SK-N-SH (cell line): ENCODE data around the gene RRAD.

ENCODE experiments used
- EP300 ChIP-seq, 2 experiments: IDR thresholded peaks; 2 replicates each; pipeline versions ENCODE4 v1.4.0 to v1.6.1; 2012; ENCODE audit warnings: borderline replicate concordance in 1 of 2, low read depth in 1 of 2, low read length in 1 of 2
- EZH2phosphoT487 ChIP-seq: fragments of 200-600 bp; sonication (generic); IDR thresholded peaks from 2 replicates; pipeline ENCODE4 v1.6.1; 2017; ENCODE audit warnings: low read depth, mixed run types, mild to moderate bottlenecking, antibody characterized with exemption, moderate library complexity, borderline replicate concordance
- GABPA ChIP-seq: IDR thresholded peaks from 2 replicates; pipeline ENCODE4 v1.4.0; 2012; ENCODE audit warnings: low read depth, mild to moderate bottlenecking
- JUND ChIP-seq: IDR thresholded peaks from 2 replicates; pipeline ENCODE4 v1.4.0; 2012
- PBX3 ChIP-seq: IDR thresholded peaks from 2 replicates; pipeline ENCODE4; 2012
- POLR2AphosphoS5 ChIP-seq: IDR thresholded peaks from 2 replicates; pipeline ENCODE4 v1.6.1; 2012; ENCODE audit warnings: low read depth, low read length
- RCOR1 ChIP-seq: fragments of 150-350 bp; IDR thresholded peaks from 2 replicates; pipeline ENCODE4 v1.6.1; 2017; ENCODE audit warnings: antibody characterized with exemption, low read length
- REST ChIP-seq: IDR thresholded peaks from 2 replicates; pipeline ENCODE4 v1.6.1; 2012; ENCODE audit warnings: mild to moderate bottlenecking, low read depth, low read length, moderate library complexity
- RFX5 ChIP-seq: IDR thresholded peaks from 2 replicates; pipeline ENCODE4 v1.6.1; 2012; ENCODE audit warnings: mild to moderate bottlenecking, improper control_type of control experiment, low read length
- SIN3A ChIP-seq: IDR thresholded peaks from 2 replicates; pipeline ENCODE4 v1.6.1; 2012; ENCODE audit warnings: low read depth, mild to moderate bottlenecking, low read length, moderate library complexity, borderline replicate concordance
- SMC3 ChIP-seq: IDR thresholded peaks from 2 replicates; pipeline ENCODE4 v1.6.1; 2012; ENCODE audit warnings: low read depth, low read length, improper control_type of control experiment
- TF ChIP-seq, protein P1 (sequence below): fragments of 200-600 bp; sonication (generic); IDR thresholded peaks from 2 replicates; pipeline ENCODE4 v1.6.1; 2017; ENCODE audit warnings: antibody characterized with exemption, mild to moderate bottlenecking, moderate library complexity
- TF ChIP-seq, protein P2 (sequence below): IDR thresholded peaks from 2 replicates; pipeline ENCODE4 v1.4.0; 2012; ENCODE audit warnings: low read depth

DNA sequence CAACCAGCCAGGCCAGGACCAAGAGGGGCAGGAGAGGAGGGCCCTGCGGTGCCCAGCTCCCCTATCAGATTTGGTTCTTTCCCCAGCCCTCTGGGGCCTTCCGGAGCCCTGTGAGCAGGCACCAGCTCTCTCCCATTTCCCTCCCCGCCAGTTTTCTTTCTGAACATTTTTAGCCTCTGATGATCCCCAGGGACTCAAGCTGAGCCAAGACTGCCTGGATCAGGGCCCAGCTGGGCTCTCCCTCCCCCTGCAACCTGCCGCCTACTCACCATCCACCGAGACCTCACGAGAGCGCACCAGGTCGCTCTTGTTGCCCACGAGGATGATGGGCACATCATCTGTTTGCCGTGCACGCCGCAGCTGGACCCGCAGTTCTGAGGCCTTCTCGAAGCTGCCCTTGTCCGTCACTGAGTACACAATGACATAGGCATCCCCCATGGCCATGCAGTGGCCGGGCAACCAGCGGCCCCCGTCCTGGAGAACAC lies 2.0 kb downstream of the RRAD start:
- TF ChIP-seq REST: no peak
- TF ChIP-seq, protein P1, sequence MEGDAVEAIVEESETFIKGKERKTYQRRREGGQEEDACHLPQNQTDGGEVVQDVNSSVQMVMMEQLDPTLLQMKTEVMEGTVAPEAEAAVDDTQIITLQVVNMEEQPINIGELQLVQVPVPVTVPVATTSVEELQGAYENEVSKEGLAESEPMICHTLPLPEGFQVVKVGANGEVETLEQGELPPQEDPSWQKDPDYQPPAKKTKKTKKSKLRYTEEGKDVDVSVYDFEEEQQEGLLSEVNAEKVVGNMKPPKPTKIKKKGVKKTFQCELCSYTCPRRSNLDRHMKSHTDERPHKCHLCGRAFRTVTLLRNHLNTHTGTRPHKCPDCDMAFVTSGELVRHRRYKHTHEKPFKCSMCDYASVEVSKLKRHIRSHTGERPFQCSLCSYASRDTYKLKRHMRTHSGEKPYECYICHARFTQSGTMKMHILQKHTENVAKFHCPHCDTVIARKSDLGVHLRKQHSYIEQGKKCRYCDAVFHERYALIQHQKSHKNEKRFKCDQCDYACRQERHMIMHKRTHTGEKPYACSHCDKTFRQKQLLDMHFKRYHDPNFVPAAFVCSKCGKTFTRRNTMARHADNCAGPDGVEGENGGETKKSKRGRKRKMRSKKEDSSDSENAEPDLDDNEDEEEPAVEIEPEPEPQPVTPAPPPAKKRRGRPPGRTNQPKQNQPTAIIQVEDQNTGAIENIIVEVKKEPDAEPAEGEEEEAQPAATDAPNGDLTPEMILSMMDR: no peak
- no peak for TF ChIP-seq RCOR1
- no peak for TF ChIP-seq SMC3
- TF ChIP-seq JUND: no peak
- TF ChIP-seq, protein P2, sequence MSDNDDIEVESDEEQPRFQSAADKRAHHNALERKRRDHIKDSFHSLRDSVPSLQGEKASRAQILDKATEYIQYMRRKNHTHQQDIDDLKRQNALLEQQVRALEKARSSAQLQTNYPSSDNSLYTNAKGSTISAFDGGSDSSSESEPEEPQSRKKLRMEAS: no peak
- no peak for TF ChIP-seq PBX3
- TF ChIP-seq GABPA: no peak
- no peak for TF ChIP-seq RFX5
- TF ChIP-seq SIN3A: no peak
- no peak for TF ChIP-seq EZH2phosphoT487
- no peak for TF ChIP-seq POLR2AphosphoS5
- TF ChIP-seq EP300 (IDR thresholded peaks at IDR 0.05; ENCODE audit: borderline replicate concordance in 1 of 2, low read depth in 1 of 2, low read length in 1 of 2): no peak
